ENCODE measurements around the gene CLEC3B.

Gene CLEC3B

DNA sequence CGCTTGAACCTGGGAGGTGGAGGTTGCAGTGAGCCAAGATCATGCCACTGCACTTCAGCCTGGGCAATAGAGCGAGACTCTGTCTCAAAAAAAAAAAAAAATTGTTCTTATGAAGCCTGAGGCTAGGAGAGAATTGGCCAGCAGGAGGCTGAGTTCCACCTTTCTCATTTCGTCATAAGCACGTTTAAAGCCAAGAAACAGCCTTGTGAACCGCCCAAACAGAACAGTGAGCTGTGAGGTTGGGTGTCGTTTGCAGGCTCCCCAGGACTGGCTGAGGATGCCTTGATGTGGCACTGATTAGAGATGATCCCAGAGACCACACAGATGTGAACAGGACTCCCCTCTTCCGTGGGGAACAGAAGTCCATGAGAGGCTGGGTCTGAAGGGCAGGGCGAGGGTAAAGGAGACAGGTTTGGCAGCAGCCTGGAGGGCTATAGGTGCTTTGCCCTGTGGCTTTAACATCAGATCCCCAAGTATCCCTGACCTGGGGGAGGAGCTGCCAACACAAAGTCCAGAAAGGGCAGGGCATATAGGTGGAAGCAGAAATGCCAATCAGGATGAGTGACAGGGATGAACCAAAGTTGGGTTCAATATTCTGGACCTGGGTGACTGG, 52.9 kb downstream of the CLEC3B start:
- Histone ChIP-seq H4K20me1 (ENCODE audit: control insufficient read depth, insufficient read depth, low read depth, low read length) (no peaks in the 10 kb centered on the region), H3K9me3 (ENCODE audit: control insufficient read depth, insufficient read depth, low read length) (no peaks in the 10 kb centered on the region), H3F3A (ENCODE audit: control insufficient read depth, insufficient read depth) (no peaks in the 10 kb centered on the region), H3K4me1 (ENCODE audit: control insufficient read depth, low read length) (no peaks in the 10 kb centered on the region), H3K27ac (ENCODE audit: low read depth, low read length) (no peak overlapping the region), H3K27me3 (ENCODE audit: control insufficient read depth, low read length) (no peaks in the 10 kb centered on the region), H3K9me2 (replicated peaks; ENCODE audit: control insufficient read depth, low read length) (no peaks in the 10 kb centered on the region), H3K4me3 (ENCODE audit: low read length) (no peak overlapping the region), H3K4me2 (ENCODE audit: low read length) (no peak overlapping the region), H3K79me2 (ENCODE audit: control insufficient read depth, low read length) (no peaks in the 10 kb centered on the region), H3K36me3 (ENCODE audit: control insufficient read depth, low read length) (no peaks in the 10 kb centered on the region)
- no peak for TF ChIP-seq EZH2phosphoT487 (IDR thresholded peaks at IDR 0.05; ENCODE audit: borderline replicate concordance, low read length)
- TF ChIP-seq, protein P1, sequence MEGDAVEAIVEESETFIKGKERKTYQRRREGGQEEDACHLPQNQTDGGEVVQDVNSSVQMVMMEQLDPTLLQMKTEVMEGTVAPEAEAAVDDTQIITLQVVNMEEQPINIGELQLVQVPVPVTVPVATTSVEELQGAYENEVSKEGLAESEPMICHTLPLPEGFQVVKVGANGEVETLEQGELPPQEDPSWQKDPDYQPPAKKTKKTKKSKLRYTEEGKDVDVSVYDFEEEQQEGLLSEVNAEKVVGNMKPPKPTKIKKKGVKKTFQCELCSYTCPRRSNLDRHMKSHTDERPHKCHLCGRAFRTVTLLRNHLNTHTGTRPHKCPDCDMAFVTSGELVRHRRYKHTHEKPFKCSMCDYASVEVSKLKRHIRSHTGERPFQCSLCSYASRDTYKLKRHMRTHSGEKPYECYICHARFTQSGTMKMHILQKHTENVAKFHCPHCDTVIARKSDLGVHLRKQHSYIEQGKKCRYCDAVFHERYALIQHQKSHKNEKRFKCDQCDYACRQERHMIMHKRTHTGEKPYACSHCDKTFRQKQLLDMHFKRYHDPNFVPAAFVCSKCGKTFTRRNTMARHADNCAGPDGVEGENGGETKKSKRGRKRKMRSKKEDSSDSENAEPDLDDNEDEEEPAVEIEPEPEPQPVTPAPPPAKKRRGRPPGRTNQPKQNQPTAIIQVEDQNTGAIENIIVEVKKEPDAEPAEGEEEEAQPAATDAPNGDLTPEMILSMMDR (IDR thresholded peaks at IDR 0.05; ENCODE audit: low read depth, low read length, poor library complexity, severe bottlenecking) = no peak

DNA sequence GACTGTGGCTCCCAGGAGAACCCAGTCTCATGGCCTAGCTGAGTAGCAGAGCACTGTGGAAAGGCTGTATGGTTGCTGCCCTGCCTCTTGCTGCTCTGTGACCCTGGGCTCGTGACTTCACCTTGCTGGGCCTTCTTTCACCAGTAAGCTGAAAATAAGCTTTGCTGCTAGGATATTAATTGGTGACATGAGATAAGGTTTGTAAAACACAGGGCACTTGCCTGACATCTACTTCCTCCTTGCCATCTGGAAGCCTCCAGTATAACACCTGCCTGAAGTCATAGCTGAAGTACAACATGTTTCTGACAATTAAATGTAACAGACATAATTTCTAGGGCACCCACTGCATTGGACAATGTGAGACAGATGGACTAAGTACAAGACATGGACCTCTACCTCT, 53.6 kb downstream of the CLEC3B start:
- no peaks in the 10 kb centered on the region for H3K9me2 ChIP-seq (replicated peaks; ENCODE audit: control insufficient read depth, low read length)
- H3K9me3 ChIP-seq (ENCODE audit: control insufficient read depth, insufficient read depth, low read length) = no peaks in the 10 kb centered on the region
- H3K36me3 ChIP-seq (ENCODE audit: control insufficient read depth, low read length) = no peaks in the 10 kb centered on the region
- no peak for TF ChIP-seq EZH2phosphoT487 (IDR thresholded peaks at IDR 0.05; ENCODE audit: borderline replicate concordance, low read length)
- TF ChIP-seq, protein P1 (IDR thresholded peaks at IDR 0.05; ENCODE audit: low read depth, low read length, poor library complexity, severe bottlenecking) = no peak
- H3K4me1 ChIP-seq (ENCODE audit: control insufficient read depth, low read length) = no peaks in the 10 kb centered on the region
- no peaks in the 10 kb centered on the region for H3F3A ChIP-seq (ENCODE audit: control insufficient read depth, insufficient read depth)
- H3K79me2 ChIP-seq (ENCODE audit: control insufficient read depth, low read length) = no peaks in the 10 kb centered on the region
- H3K4me2 ChIP-seq (ENCODE audit: low read length) = no peak overlapping the region
- H3K4me3 ChIP-seq (ENCODE audit: low read length) = no peak overlapping the region
- H3K27me3 ChIP-seq (ENCODE audit: control insufficient read depth, low read length) = no peaks in the 10 kb centered on the region
- no peak overlapping the region for H3K27ac ChIP-seq (ENCODE audit: low read depth, low read length)
- no peaks in the 10 kb centered on the region for H4K20me1 ChIP-seq (ENCODE audit: control insufficient read depth, insufficient read depth, low read depth, low read length)

DNA sequence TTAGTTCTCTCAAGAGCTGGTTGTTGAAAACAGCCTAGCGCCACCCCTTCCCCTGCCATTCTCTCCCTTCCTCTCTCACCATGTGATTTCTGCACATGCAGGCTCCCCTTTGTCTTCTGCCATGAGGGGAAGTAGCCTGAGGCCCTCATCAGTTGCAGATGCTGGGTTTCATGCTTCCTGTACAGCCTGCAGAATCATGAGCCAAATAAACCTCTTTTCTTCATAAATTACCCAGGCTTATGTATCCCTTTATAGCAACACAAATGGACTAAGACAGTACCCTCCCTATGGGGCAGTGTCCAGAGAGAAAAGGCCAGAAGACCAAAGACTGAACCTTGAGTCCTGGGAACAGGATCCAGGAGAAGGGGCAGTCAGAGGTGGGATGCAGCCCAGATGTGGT, 54.7 kb downstream of the CLEC3B start:
- no peaks in the 10 kb centered on the region for H3K36me3 ChIP-seq (ENCODE audit: control insufficient read depth, low read length)
- H3K9me2 ChIP-seq (replicated peaks; ENCODE audit: control insufficient read depth, low read length) = no peaks in the 10 kb centered on the region
- TF ChIP-seq, protein P1 (IDR thresholded peaks at IDR 0.05; ENCODE audit: low read depth, low read length, poor library complexity, severe bottlenecking) = no peak
- no peak for TF ChIP-seq EZH2phosphoT487 (IDR thresholded peaks at IDR 0.05; ENCODE audit: borderline replicate concordance, low read length)
- no peaks in the 10 kb centered on the region for H4K20me1 ChIP-seq (ENCODE audit: control insufficient read depth, insufficient read depth, low read depth, low read length)
- no peaks in the 10 kb centered on the region for H3K79me2 ChIP-seq (ENCODE audit: control insufficient read depth, low read length)
- no peak overlapping the region for H3K4me3 ChIP-seq (ENCODE audit: low read length)
- no peaks in the 10 kb centered on the region for H3F3A ChIP-seq (ENCODE audit: control insufficient read depth, insufficient read depth)
- H3K4me2 ChIP-seq (ENCODE audit: low read length) = no peak overlapping the region
- no peaks in the 10 kb centered on the region for H3K27me3 ChIP-seq (ENCODE audit: control insufficient read depth, low read length)
- no peak overlapping the region for H3K27ac ChIP-seq (ENCODE audit: low read depth, low read length)
- H3K9me3 ChIP-seq (ENCODE audit: control insufficient read depth, insufficient read depth, low read length) = no peaks in the 10 kb centered on the region
- H3K4me1 ChIP-seq (ENCODE audit: control insufficient read depth, low read length) = no peaks in the 10 kb centered on the region
